ENCODE data around the gene AKR7A2.
"Not testable (repeated sequence)": the region's sequence is repeated elsewhere in the genome, so short reads cannot be mapped to it uniquely, and the experiment has no call there.

Gene AKR7A2

DNA sequence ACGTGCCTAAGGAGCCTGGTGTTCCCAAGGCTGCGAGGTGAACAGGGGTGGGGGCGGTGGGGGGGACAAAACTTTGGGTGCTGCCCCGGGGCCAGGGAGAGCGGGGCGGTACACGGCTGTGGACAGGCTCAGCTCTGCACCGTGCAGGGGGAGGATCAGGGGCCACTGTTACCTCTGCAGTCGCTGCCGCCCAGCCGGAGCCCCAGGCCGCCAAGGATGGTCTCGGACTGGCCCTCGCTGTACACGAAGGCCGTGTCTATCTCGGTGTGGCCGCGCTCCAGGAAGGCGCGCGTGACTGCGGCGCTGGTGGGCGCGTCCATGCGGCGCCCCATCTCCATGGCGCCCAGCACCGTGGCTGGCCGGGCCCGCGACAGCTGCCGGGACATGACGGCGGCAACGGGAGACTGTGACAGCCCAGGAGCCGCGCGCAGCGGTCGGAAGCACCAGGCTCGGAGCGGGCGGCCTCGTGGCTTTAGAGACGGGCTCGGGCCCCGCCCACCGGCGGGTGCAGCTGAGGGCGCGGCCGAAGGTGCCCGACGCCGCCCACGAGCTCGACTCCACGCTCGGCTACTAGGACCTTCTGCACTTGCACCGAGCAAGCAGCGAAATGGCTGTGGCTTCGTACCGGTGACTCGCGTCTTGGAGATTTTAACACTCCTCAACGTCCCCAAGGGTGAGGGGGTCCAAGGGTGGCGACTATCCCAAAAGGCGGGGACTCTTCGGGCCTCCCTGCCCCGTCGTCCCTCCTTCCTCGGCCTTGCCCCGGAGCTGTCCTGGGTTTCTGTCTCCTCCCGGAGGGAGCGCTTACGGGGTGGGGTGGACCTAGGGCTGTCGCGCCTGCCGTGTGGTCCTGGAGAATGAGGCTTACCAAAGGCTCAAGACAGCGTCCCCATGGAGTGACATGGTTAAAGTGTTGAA, 23.4 kb downstream of the AKR7A2 start, which contains the start of gene AKR7A3:
Gene AKR7A3, minus strand, starts transcription at position 447 of the 918 bp plus-strand sequence. Its CDS starts 61 bp downstream, at position 386.
- H3K9me3 ChIP-seq (ENCODE audit: control insufficient read depth in 1 of 2, low read length in 2 of 2); H3K36me3 ChIP-seq (ENCODE audit: control insufficient read depth in 1 of 2, insufficient read depth in 2 of 2, low read length in 2 of 2); H3K27me3 ChIP-seq (ENCODE audit: low read depth, low read length); H3K4me1 ChIP-seq (ENCODE audit: control insufficient read depth in 1 of 2, insufficient read depth in 2 of 2, low read length in 2 of 2); H3K27ac ChIP-seq (ENCODE audit: low read length): not testable (repeated sequence)
- peak within 1 kb of the TSS; percentile 61 to 66 for H3K4me3 ChIP-seq (ENCODE audit: low read depth in 1 of 2, low read length in 2 of 2)

DNA sequence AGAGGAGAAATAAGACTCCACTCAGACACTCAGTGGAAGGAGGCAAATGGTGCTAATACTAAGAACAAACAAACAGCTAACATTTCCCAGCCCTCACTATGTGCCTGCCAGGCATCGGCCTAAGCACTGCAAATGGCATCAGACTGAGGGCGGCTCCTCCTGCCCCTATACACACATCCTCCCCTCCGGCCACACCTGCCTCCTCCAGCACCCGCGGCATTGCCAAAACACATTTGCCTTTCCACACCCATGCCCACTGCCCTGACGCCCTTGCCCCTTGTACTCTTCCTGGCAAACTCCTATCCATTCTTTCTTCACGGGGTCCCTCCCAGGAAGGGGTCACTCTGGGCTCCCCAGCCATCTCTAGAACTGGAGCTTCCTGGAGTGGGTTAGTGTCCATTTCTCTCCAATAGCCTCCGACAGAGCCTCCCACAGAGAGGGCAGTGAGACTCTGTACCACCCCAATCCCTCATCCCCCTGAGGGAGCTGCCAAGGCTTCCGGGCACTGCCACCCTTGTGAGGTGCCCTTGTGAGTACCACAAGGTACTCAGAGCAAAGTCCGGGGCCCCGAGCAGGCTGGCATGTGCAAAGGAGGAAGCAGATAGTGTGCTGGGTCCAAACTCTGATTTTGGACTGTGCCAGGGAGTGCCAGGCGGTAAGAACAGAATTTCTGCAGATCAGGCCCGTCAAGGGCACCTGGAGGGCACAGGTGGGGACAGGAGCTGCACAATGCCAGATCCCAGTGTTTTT, 24.3 kb downstream of the AKR7A2 start:
- H3K27me3 ChIP-seq (ENCODE audit: low read depth, low read length): no peaks in the 10 kb centered on the region
- H3K4me3 ChIP-seq (ENCODE audit: low read depth in 1 of 2, low read length in 2 of 2): peak overlapping the region in 1 of 2 donors; percentile 57
- no peaks in the 10 kb centered on the region for H3K9me3 ChIP-seq (ENCODE audit: control insufficient read depth in 1 of 2, low read length in 2 of 2)
- H3K4me1 ChIP-seq (ENCODE audit: control insufficient read depth in 1 of 2, insufficient read depth in 2 of 2, low read length in 2 of 2): peaks cover 0 to 9% of the 10 kb centered on the region in 2 donors
- no peak overlapping the region for H3K27ac ChIP-seq (ENCODE audit: low read length)
- H3K36me3 ChIP-seq (ENCODE audit: control insufficient read depth in 1 of 2, insufficient read depth in 2 of 2, low read length in 2 of 2): peaks cover 5% of the 10 kb centered on the region in 2 donors

DNA sequence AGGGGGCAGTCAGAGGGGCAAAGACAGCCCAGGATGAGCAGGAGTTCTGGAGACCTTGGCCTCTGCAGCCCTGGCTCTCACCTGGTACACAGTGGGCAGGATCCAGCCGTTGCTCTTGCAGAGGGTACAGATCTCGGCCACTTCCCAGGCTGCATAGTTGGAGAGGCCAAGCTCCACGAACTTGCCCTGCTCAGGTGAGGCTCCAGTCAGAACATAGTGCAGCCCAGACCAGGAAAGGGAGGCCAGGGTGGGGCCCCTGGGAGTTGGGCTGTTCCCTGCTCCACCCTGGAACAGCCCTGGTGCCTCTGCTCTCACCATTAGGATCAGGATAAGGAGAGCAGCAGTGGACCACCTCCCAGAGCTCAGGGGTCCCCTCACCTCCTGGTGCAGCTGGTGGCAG, 26.1 kb downstream of the AKR7A2 start:
- not testable (repeated sequence) for H3K27me3 ChIP-seq (ENCODE audit: low read depth, low read length); H3K4me3 ChIP-seq (ENCODE audit: low read depth in 1 of 2, low read length in 2 of 2); H3K9me3 ChIP-seq (ENCODE audit: control insufficient read depth in 1 of 2, low read length in 2 of 2); H3K4me1 ChIP-seq (ENCODE audit: control insufficient read depth in 1 of 2, insufficient read depth in 2 of 2, low read length in 2 of 2); H3K36me3 ChIP-seq (ENCODE audit: control insufficient read depth in 1 of 2, insufficient read depth in 2 of 2, low read length in 2 of 2); H3K27ac ChIP-seq (ENCODE audit: low read length)

DNA sequence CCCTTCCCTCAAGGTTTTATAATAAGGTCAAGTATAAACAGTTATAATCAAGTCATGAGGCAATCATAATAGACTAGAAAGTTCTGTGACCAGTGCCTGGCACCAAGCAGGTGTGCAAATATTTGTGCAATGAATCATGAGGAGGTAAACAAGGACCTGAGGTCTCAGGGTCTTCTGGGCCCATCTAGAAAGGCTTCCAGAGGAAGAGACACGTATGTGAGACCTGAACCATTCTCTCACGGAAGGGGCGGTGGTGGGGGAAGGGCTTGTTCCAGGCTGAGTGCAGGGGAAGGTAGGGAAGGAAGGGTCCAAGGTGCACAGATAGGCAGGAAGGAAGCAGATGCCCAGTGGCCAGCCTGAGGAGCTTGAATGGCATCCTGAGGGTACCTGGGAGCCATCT, 26.6 kb downstream of the AKR7A2 start:
- H3K27me3 ChIP-seq (ENCODE audit: low read depth, low read length); H3K9me3 ChIP-seq (ENCODE audit: control insufficient read depth in 1 of 2, low read length in 2 of 2); H3K4me3 ChIP-seq (ENCODE audit: low read depth in 1 of 2, low read length in 2 of 2); H3K36me3 ChIP-seq (ENCODE audit: control insufficient read depth in 1 of 2, insufficient read depth in 2 of 2, low read length in 2 of 2); H3K27ac ChIP-seq (ENCODE audit: low read length); H3K4me1 ChIP-seq (ENCODE audit: control insufficient read depth in 1 of 2, insufficient read depth in 2 of 2, low read length in 2 of 2): not testable (repeated sequence)

DNA sequence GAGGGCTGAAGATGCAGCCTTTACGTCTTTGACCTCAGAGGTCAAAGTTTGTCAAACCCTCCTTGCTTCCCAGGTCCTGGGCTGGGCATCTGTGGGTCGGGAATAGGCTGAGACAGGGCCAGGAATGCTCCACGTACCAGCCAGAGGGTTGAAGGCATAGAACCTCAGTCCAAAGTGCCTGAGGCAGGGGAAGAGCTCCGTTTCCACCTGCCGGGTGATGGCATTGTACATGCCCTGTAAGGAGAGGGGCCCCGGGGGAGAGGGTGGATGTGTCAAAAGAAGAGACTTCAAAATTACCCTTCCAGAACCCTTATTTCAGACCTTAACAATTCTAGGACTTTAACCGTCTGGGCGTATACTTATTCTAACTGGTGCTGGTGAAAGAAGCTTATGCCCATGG, 27.1 kb downstream of the AKR7A2 start:
- no peaks in the 10 kb centered on the region for H3K9me3 ChIP-seq (ENCODE audit: control insufficient read depth in 1 of 2, low read length in 2 of 2)
- H3K27ac ChIP-seq (ENCODE audit: low read length): no peak overlapping the region
- peaks cover 0 to 9% of the 10 kb centered on the region in 2 donors for H3K4me1 ChIP-seq (ENCODE audit: control insufficient read depth in 1 of 2, insufficient read depth in 2 of 2, low read length in 2 of 2)
- no peak overlapping the region for H3K4me3 ChIP-seq (ENCODE audit: low read depth in 1 of 2, low read length in 2 of 2)
- H3K27me3 ChIP-seq (ENCODE audit: low read depth, low read length): no peaks in the 10 kb centered on the region
- peaks cover 5% of the 10 kb centered on the region in 2 donors for H3K36me3 ChIP-seq (ENCODE audit: control insufficient read depth in 1 of 2, insufficient read depth in 2 of 2, low read length in 2 of 2)

DNA sequence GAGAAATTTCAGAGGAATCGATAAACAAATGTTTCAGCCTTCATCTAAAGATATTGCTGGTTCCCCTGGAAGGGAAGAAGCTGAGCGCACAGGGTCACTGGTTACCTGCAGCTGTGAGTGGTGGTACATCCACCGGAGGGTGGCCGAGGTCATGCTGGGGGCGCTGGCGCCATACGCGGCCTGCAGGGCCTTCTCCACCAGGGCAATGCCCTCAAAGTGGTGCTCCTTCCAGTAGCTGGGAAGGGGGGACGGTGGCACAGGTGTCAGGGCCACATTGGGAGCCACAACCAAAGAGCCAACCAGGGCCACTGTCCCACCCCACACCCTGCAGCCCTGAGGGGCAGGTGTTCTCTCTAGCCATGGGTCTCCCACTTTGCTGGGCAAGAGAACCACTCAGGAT, 28.1 kb downstream of the AKR7A2 start:
- Histone ChIP-seq H3K27me3 (ENCODE audit: low read depth, low read length) (no peaks in the 10 kb centered on the region), H3K27ac (ENCODE audit: low read length) (no peak overlapping the region), H3K4me1 (ENCODE audit: control insufficient read depth in 1 of 2, insufficient read depth in 2 of 2, low read length in 2 of 2) (peaks cover 0 to 4% of the 10 kb centered on the region in 2 donors), H3K4me3 (ENCODE audit: low read depth in 1 of 2, low read length in 2 of 2) (no peak overlapping the region), H3K9me3 (ENCODE audit: control insufficient read depth in 1 of 2, low read length in 2 of 2) (no peaks in the 10 kb centered on the region), H3K36me3 (ENCODE audit: control insufficient read depth in 1 of 2, insufficient read depth in 2 of 2, low read length in 2 of 2) (peaks cover 5% of the 10 kb centered on the region in 2 donors)

DNA sequence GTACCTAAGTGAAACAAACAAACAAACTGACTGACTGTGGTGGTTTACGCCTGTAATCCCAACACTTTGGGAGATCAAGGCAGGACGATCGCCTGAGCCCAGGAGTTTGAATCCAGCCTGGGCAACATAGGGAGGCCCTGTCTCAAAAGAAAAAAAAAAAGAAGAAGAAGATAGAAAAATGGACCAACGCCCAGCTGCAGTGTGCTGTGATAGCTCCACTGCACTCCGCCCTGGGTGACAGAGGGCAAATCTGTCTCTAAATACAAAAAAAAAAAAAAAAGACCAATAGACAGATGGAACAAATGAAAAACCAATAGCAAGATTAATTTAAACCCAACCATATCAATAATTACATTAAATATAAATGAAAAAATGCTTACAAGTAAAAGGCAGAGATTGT, 37.3 kb downstream of the AKR7A2 start:
- no peaks in the 10 kb centered on the region for H3K9me3 ChIP-seq (ENCODE audit: control insufficient read depth in 1 of 2, low read length in 2 of 2)
- no peak overlapping the region for H3K27ac ChIP-seq (ENCODE audit: low read length)
- H3K4me1 ChIP-seq (ENCODE audit: control insufficient read depth in 1 of 2, insufficient read depth in 2 of 2, low read length in 2 of 2): no peaks in the 10 kb centered on the region
- H3K36me3 ChIP-seq (ENCODE audit: control insufficient read depth in 1 of 2, insufficient read depth in 2 of 2, low read length in 2 of 2): no peaks in the 10 kb centered on the region
- H3K27me3 ChIP-seq (ENCODE audit: low read depth, low read length): no peaks in the 10 kb centered on the region
- no peak overlapping the region for H3K4me3 ChIP-seq (ENCODE audit: low read depth in 1 of 2, low read length in 2 of 2)

DNA sequence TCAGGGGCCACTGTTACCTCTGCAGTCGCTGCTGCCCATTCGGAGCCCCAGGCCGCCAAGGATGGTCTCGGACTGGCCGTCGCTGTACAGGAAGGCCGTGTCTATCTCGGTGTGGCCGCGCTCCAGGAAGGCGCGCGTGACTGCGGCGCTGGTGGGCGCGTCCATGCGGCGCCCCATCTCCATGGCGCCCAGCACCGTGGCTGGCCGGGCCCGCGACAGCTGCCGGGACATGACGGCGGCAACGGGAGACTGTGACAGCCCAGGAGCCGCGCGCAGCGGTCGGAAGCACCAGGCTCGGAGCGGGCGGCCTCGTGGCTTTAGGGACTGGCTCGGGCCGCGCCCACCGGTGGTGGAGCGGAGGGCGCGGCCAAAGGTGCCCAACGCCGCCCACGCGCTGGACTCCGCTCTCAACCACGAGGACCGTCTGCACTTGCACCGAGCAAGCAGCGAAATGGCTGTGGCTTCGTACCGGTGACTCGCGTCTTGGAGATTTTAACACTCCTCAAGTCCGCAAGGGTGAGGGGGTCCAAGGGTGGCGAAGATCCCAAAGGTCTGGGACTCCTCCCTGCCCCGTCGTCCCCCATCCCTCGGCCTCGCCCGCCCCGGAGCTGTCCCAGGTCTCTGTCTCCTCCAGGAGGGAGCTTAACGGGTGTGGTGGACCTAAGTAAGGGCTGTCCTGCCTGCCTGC, 38.0 kb downstream of the AKR7A2 start:
- H3K4me3 ChIP-seq (ENCODE audit: low read depth in 1 of 2, low read length in 2 of 2): peak overlapping the region in 1 of 2 donors; percentile 19
- not testable (repeated sequence) for H3K27ac ChIP-seq (ENCODE audit: low read length); H3K27me3 ChIP-seq (ENCODE audit: low read depth, low read length); H3K4me1 ChIP-seq (ENCODE audit: control insufficient read depth in 1 of 2, insufficient read depth in 2 of 2, low read length in 2 of 2); H3K36me3 ChIP-seq (ENCODE audit: control insufficient read depth in 1 of 2, insufficient read depth in 2 of 2, low read length in 2 of 2); H3K9me3 ChIP-seq (ENCODE audit: control insufficient read depth in 1 of 2, low read length in 2 of 2)

DNA sequence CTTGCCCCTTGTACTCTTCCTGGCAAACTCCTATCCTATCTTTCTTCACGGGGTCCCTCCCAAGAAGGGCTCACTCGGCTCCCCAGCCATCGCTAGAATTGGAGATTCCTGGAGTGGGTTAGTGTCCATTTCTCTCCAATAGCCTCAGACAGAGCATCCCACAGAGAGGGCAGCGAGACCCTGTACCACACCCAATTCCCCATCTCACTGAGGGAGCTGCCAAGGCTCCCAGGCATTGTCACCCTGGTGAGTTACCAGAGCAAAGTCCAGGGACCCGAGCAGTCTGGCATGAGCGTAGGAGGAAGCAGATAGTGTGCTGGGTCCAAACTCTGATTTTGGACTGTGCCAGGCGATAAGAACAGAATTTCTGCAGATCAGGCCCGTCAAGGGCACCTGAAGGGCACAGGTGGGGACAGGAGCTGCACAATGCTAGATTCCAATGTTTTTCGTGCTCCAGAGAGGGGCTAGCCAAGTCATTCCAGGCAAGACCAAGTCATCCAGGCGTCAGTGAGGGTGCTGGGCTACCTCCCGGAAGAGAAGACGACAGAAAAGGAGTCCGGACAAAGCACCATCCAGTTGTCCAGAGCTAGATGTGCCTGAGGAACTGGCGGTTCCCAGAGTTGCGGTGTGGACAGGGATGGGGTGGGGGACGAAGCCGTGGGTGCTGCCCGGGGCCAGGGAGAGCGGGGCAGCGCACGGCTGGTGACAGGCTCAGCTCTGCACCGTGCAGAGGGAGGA, 38.7 kb downstream of the AKR7A2 start:
- H3K4me3 ChIP-seq (ENCODE audit: low read depth in 1 of 2, low read length in 2 of 2): peak overlapping the region in 1 of 2 donors; percentile 19
- H3K4me1 ChIP-seq (ENCODE audit: control insufficient read depth in 1 of 2, insufficient read depth in 2 of 2, low read length in 2 of 2): no peaks in the 10 kb centered on the region
- no peaks in the 10 kb centered on the region for H3K27me3 ChIP-seq (ENCODE audit: low read depth, low read length)
- H3K36me3 ChIP-seq (ENCODE audit: control insufficient read depth in 1 of 2, insufficient read depth in 2 of 2, low read length in 2 of 2): no peaks in the 10 kb centered on the region
- no peaks in the 10 kb centered on the region for H3K9me3 ChIP-seq (ENCODE audit: control insufficient read depth in 1 of 2, low read length in 2 of 2)
- H3K27ac ChIP-seq (ENCODE audit: low read length): no peak overlapping the region

DNA sequence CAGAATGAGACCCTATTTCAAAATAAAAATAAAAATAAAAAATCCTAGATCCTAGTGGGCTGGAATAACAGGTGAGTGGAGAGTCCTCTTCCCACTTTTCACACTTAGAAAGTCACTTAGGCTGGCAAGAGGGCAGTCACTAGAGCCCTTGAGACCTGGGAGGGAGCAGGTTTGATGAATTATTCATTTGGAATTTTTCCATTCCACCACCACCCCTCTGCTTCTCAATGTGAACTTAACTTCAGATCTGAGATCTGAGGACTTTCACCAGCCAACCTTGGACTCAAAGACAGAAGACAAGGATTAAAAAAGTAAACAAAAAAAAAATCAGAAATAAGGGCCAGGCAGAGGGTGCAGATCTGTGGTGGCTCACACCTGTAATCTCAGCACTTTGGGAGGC, 39.9 kb downstream of the AKR7A2 start:
- no peaks in the 10 kb centered on the region for H3K27me3 ChIP-seq (ENCODE audit: low read depth, low read length)
- H3K4me1 ChIP-seq (ENCODE audit: control insufficient read depth in 1 of 2, insufficient read depth in 2 of 2, low read length in 2 of 2): no peaks in the 10 kb centered on the region
- H3K36me3 ChIP-seq (ENCODE audit: control insufficient read depth in 1 of 2, insufficient read depth in 2 of 2, low read length in 2 of 2): peaks cover 0 to 2% of the 10 kb centered on the region in 2 donors
- H3K27ac ChIP-seq (ENCODE audit: low read length): no peak overlapping the region
- no peak overlapping the region for H3K4me3 ChIP-seq (ENCODE audit: low read depth in 1 of 2, low read length in 2 of 2)
- H3K9me3 ChIP-seq (ENCODE audit: control insufficient read depth in 1 of 2, low read length in 2 of 2): no peaks in the 10 kb centered on the region

DNA sequence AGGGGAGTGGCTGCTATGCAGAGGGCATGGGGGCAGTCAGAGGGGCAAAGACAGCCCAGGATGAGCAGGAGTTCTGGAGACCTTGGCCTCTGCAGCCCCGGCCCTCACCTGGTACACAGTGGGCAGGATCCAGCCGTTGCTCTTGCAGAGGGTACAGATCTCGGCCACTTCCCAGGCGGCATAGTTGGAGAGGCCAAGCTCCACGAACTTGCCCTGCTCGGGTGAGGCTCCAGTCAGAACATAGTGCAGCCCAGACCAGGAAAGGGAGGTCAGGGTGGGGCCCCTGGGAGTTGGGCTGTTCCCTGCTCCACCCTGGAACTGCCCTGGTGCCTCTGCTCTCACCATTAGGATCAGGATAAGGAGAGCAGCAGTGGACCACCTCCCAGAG, 41.6 kb downstream of the AKR7A2 start:
- H3K9me3 ChIP-seq (ENCODE audit: control insufficient read depth in 1 of 2, low read length in 2 of 2); H3K27me3 ChIP-seq (ENCODE audit: low read depth, low read length); H3K36me3 ChIP-seq (ENCODE audit: control insufficient read depth in 1 of 2, insufficient read depth in 2 of 2, low read length in 2 of 2); H3K27ac ChIP-seq (ENCODE audit: low read length); H3K4me1 ChIP-seq (ENCODE audit: control insufficient read depth in 1 of 2, insufficient read depth in 2 of 2, low read length in 2 of 2); H3K4me3 ChIP-seq (ENCODE audit: low read depth in 1 of 2, low read length in 2 of 2): not testable (repeated sequence)

All from muscle layer of duodenum (tissue), 2 donors.